Lower leg skin (tissue), 3 donors: ENCODE measurements around the gene FBXW2.

ENCODE experiments used
- CTCF ChIP-seq, 3 donors: fragments of 450-650 bp; IDR thresholded peaks; one replicate each; pipeline ENCODE4 v1.5.1; 2016; ENCODE audit warnings: antibody characterized with exemption in 3 of 3, mild to moderate bottlenecking in 3 of 3, moderate library complexity in 2 of 3
- POLR2A ChIP-seq, 2 donors: fragments of 450-650 bp; IDR thresholded peaks; one replicate each; pipeline ENCODE4 v1.6.1; 2016 to 2017; ENCODE audit warnings: antibody characterized with exemption in 2 of 2, mild to moderate bottlenecking in 1 of 2, moderate library complexity in 1 of 2

DNA sequence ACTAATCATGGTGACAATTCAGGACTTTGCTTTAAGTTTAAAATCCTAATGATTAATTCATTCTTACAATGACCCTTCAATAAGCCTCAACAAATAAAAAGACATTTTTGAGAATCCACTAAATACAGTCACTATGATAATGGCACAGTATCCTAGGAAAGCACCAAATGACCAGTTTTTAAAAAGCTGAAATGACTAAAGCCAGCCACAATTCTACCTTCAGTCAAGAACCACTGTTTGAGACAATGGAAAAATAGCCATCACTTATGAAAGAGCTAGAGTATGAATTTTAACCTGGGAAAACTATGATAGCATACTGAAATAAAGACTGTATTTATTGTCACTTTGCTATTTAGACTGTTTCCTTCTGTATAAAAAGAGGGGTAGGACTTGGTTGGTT, 14.0 kb downstream of the FBXW2 start:
- no peak for TF ChIP-seq CTCF (IDR thresholded peaks at IDR 0.05)
- no peak for TF ChIP-seq POLR2A (IDR thresholded peaks at IDR 0.05)
